ENCODE data around the gene AGMAT.

The AGMAT gene

DNA sequence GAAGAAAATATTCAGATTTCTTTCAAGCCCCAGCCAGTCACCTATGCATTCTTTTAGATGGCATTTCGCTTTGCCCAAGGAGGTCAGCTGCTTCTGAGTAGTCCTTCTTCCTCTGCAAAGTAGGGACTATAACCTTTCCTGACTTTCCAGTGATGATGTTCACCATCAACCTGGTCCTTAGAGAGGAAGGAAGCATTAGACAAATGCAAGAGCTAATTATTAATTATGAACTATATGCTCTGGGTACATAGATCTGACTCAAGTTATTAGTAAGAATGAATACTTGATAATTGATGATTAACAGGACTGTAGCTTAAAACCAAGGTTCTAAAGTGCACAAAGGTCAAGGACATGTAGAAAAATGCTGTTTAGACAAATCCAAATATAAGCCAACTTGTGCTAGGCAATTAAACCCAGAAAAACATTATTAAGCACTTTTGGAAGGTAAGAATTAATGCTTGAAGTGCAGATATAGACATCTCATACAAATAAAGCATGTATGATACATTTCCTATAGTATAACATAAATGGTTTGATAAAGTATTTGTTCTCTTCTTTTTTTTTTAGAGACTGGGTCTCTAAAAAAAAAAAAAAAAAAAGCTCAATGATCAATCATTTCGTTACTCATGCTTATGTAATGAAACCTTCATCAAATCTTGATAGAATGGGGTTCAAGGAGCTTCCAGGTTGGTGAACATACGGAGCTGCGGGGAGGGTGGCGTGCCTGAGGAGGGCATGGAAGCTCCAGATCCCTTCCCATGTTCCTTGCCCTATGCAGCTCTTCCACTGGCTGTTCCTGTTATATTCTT, 11.2 kb upstream of the AGMAT start:
- Mint-ChIP-seq H3K4me3 (no peak overlapping the region), H3K27ac (no peak overlapping the region)
- CTCF ChIA-PET: interaction anchor here (0.9 to 7.9 kb wide), 4 partner anchors 21 to 144 kb away, joined by 3 to 60 read pairs (median 4); partner anchors contain the start of gene TMEM82

DNA sequence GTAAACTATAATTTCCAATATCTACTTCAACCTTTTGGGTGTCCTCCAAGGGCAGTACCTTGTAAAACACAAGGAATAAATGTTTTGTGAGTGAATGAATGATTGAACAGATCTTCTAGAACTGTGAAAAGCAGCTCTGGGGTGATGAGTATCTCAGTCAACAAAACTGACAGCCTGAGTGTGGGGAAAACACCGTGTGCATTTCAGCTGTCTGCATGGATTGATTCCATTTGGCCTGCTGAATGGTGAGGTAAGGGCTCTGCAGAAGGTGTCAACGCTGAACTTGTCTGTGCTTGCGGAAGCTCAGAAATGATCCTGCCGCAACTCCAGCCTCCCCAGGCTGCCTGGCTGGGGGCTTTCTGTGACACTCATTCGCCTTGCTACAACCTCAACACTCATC, 7.4 kb upstream of the AGMAT start:
- H3K9me3 Mint-ChIP-seq: no peaks in the 10 kb centered on the region
- peaks cover 10% of the 10 kb centered on the region for H3K27me3 Mint-ChIP-seq
- no peak for DNase-seq
- peaks cover 13% of the 10 kb centered on the region for H3K36me3 Mint-ChIP-seq
- no peak overlapping the region for H3K27ac Mint-ChIP-seq
- H3K4me3 Mint-ChIP-seq: no peak overlapping the region
- peaks cover 4% of the 10 kb centered on the region for H3K4me1 Mint-ChIP-seq
- CTCF ChIA-PET: interaction anchor here (0.6 to 7.9 kb wide), 5 partner anchors 11 to 229 kb away, joined by 3 to 60 read pairs (median 4); partner anchors contain the start of gene TMEM82

More for the DNA sequence above, 11.2 kb upstream of the AGMAT start:
- H3K4me1 Mint-ChIP-seq: peaks cover 2% of the 10 kb centered on the region
- H3K9me3 Mint-ChIP-seq: no peaks in the 10 kb centered on the region
- DNase-seq: no peak
- H3K36me3 Mint-ChIP-seq: no peaks in the 10 kb centered on the region
- H3K27me3 Mint-ChIP-seq: peaks cover 27% of the 10 kb centered on the region

DNA sequence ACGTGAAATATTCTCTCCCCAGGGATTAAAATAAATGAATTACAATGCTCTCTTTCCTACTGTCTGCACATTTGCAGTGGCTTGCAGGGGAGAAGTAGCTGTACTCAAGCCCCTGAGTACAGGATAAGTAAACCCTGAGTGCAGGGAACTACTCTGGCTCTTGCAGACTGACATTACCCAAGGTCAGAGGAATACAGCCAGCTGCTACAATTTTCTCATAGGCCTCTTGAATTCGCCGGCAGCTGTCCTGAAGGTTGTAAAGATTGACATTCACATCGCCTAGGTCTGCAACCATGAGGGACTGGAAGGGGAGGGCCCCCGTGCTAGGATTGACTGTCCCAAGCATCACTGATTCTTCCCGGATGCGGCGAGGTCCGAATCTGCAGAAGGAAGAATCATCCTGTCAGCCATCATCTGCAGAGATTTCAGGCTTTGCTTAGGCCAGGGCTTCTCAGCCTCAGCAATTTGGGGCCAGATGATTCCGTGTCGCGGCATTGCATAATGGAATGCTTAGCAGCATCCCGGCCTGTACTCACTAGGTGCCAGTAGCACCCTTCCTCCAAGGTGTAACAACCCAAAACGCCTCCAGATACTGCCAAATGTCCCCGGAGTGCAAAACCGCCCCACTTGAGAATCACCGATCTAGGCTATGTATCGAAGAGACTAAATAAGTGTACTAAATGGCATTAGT, 1.7 kb downstream of the AGMAT start:
- H3K4me3 Mint-ChIP-seq: peak overlapping the region; percentile 73
- peaks cover 34% of the 10 kb centered on the region for H3K36me3 Mint-ChIP-seq
- CTCF ChIA-PET: interaction anchor here (0.6 kb wide), 1 partner anchor 8 kb away, joined by 5 read pairs; no protein-coding TSS in a partner anchor
- H3K9me3 Mint-ChIP-seq: no peaks in the 10 kb centered on the region
- no peak for DNase-seq
- H3K27me3 Mint-ChIP-seq: no peaks in the 10 kb centered on the region
- H3K4me1 Mint-ChIP-seq: peaks cover 57% of the 10 kb centered on the region
- peak overlapping the region; percentile 78 for H3K27ac Mint-ChIP-seq

DNA sequence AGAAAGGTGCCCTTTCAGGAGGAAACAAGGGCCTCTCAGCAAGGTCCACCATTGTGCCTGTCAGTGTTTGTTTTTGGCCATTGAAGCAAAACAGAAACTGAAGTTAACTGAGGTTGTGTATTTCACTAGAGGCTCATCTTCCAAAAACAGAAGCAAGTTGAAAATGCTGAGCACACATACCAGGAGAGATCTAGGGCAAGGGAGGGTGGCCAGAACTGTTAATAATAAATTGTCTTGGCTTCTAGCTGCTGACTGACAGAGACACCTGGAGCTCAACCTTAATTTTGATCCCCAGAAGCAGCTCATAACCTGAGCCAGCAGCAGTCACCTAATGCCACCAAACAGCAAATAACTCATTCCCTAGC, 5.2 kb downstream of the AGMAT start:
- H3K27me3 Mint-ChIP-seq: no peaks in the 10 kb centered on the region
- CTCF ChIA-PET: interaction anchor here (1.0 kb wide), 1 partner anchor 8 kb away, joined by 3 read pairs; no protein-coding TSS in a partner anchor
- no peaks in the 10 kb centered on the region for H3K9me3 Mint-ChIP-seq
- peak overlapping the region; percentile 60 for H3K4me3 Mint-ChIP-seq
- peaks cover 43% of the 10 kb centered on the region for H3K36me3 Mint-ChIP-seq
- H3K27ac Mint-ChIP-seq: peak overlapping the region; percentile 100
- DNase-seq: no peak
- peaks cover 58% of the 10 kb centered on the region for H3K4me1 Mint-ChIP-seq

DNA sequence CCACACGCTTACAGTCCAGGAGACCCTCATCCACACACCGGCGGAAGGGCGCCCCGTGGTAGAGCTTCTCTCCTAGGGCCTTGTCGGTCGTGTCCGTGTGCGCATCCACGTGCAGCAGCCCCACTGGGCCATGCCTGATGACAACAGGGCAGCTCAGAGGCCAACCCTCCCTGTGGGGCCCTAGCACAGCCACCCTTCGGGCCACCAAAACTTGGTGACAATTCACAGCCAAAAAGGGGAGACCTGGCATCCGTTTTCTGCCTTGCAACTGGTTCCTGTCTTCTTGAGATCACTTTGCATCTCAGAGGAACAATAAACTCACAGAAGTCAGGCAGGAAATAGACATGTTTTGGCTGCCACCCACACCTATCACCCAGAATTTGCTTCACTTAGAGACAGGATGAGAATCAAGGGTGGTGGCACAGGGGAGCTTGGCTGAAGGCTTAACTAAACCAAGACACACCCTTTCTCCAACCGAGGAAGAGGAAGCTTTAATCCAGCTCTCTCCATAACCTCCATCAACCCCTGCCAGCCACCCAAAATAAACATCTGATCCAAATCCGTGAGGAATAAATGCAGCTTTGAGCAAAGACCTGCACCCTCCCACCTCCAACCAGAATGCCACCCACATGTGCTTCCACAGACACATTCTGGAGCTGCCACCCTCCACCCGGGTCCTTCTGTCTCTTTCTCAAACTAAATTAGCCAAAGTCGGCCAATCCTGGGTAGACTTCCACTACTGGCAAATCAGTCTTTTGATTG, 5.7 kb downstream of the AGMAT start:
- Mint-ChIP-seq H3K27ac (peak overlapping the region; percentile 100), H3K4me1 (peaks cover 54% of the 10 kb centered on the region), H3K9me3 (no peaks in the 10 kb centered on the region), H3K4me3 (peak overlapping the region; percentile 60), H3K36me3 (peaks cover 49% of the 10 kb centered on the region), H3K27me3 (no peaks in the 10 kb centered on the region)
- DNase-seq: peak; percentile 65
- CTCF ChIA-PET: interaction anchor here (1.0 kb wide), 1 partner anchor 9 kb away, joined by 3 read pairs; no protein-coding TSS in a partner anchor

DNA sequence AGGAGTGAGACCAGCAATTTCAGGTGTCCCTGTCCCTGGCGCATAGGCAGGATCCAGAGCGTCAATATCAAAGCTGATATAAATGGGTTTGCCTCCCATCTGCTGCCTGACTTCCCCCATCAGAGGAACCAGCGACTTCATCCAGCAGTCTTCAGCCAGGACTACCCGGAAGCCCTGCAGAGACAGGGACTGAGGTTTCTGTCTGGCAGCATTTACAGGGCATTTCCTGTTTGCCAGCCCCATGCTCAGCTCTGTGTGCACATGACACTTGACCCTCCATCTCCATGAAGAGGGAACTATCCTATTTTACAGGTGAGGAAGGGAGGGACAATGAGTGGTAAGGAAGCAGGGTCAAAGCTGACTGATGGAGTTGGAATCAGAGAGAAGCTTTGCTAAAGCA, 7.2 kb downstream of the AGMAT start:
- peak overlapping the region; percentile 100 for H3K27ac Mint-ChIP-seq

DNA sequence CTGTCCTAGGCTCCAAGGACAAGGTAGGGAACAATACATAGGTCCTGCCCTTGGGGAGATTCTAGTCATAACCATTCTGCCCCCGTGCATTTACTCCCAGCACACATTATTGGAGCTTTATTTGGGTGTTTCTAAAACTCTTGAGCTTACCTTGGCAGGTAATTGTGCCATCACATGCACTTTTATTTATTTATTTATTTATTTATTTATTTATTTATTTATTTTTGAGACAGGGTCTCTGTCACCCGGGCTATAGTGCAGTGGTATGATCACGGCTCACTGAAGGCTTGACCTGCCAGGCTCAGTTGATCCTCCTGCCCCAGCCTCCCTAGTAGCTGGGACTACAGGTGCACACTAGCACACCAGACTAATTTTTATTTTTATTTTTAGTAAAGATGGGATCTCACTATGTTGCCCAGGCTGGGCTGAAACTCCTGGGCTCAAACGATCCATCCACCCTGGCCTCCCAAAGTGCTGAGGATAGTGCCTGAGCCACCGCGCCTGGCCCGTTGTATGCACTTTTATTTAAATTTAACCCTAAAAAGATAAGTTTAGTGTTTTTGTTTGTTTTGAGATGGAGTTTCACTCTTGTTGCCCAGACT, 9.2 kb downstream of the AGMAT start:
- H3K4me3 Mint-ChIP-seq: no peak overlapping the region
- CTCF ChIA-PET: no interaction called here
- no peak overlapping the region for H3K27ac Mint-ChIP-seq
- peaks cover 53% of the 10 kb centered on the region for H3K36me3 Mint-ChIP-seq
- H3K27me3 Mint-ChIP-seq: no peaks in the 10 kb centered on the region
- peaks cover 37% of the 10 kb centered on the region for H3K4me1 Mint-ChIP-seq
- no peak for DNase-seq
- no peaks in the 10 kb centered on the region for H3K9me3 Mint-ChIP-seq

More for the DNA sequence above, 7.2 kb downstream of the AGMAT start:
- CTCF ChIA-PET: no interaction called here
- peaks cover 53% of the 10 kb centered on the region for H3K36me3 Mint-ChIP-seq
- no peaks in the 10 kb centered on the region for H3K9me3 Mint-ChIP-seq
- peaks cover 41% of the 10 kb centered on the region for H3K4me1 Mint-ChIP-seq
- peak overlapping the region; percentile 60 for H3K4me3 Mint-ChIP-seq
- H3K27me3 Mint-ChIP-seq: no peaks in the 10 kb centered on the region
- DNase-seq: peak; percentile 52

DNA sequence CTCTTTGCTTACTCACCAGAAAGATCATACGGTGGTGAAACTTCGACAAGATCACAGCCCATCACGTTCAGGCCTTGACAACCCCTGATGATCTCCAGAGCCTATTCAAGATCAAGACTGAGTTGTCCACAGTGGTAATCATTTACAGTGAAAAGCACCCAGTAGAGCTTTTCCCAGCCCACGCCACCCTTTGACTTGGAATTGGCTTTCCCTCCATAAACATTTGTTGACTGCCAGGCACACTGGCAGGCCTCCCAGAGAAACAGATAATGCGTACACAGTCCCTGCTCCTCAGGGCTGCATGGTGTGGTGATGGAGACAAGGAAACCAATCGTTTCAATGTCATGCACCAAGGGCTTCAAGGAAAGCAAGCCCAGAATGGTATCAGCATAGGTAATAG, 10.1 kb downstream of the AGMAT start:
- H3K4me3 Mint-ChIP-seq: no peak overlapping the region
- H3K4me1 Mint-ChIP-seq: peaks cover 29% of the 10 kb centered on the region
- H3K36me3 Mint-ChIP-seq: peaks cover 58% of the 10 kb centered on the region
- no peaks in the 10 kb centered on the region for H3K9me3 Mint-ChIP-seq
- H3K27ac Mint-ChIP-seq: no peak overlapping the region
- DNase-seq: no peak
- no peaks in the 10 kb centered on the region for H3K27me3 Mint-ChIP-seq
- CTCF ChIA-PET: interaction anchor here (1.5 kb wide), 1 partner anchor 11 kb away, joined by 3 read pairs; no protein-coding TSS in a partner anchor

DNA sequence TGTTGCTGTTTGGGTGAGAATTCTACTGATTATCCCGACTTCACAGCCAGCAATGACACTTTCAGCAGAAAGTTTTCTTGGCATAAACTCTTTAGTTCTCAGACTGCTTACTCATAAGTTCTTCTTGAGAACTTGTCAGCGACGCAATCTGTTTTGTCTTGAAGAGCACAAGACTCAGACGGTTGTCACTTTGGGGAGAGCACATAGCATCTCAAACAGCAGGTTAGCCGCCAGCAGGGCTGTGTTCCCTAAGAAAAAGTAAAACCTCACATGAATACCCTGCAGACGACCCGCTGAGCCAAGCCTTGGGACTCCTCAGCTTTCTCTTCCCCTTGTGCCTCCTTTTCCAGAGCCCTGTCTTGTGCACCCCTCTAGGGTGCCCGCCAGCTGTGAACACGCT, 11.4 kb downstream of the AGMAT start:
- Mint-ChIP-seq H3K27ac (no peak overlapping the region), H3K4me3 (no peak overlapping the region), H3K27me3 (no peaks in the 10 kb centered on the region), H3K4me1 (peaks cover 16% of the 10 kb centered on the region), H3K36me3 (peaks cover 55% of the 10 kb centered on the region), H3K9me3 (no peaks in the 10 kb centered on the region)
- CTCF ChIA-PET: interaction anchor here (1.5 kb wide), 1 partner anchor 9 kb away, joined by 3 read pairs; no protein-coding TSS in a partner anchor
- no peak for DNase-seq

DNA sequence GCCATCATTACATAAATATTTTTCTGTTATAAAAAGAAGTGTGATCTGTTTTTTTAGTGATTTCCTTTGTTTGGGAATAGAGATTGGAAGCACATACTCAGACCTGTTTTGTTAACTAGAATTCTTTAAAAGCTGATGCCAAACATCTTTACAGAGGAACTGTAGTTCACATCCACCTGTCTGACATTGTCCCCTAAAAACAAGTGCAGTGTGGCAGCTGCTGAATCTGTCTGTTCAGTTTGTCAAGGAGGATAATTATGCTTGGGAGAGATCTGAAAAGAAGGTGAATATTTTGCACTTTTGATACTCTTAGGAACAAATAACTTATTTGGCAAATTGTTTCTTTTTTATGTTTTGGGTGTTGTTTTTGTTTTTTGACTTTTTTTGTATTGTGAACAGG, 13.6 kb downstream of the AGMAT start:
- Mint-ChIP-seq H3K4me3 (no peak overlapping the region), H3K27ac (no peak overlapping the region), H3K36me3 (peaks cover 61% of the 10 kb centered on the region), H3K9me3 (no peaks in the 10 kb centered on the region), H3K4me1 (no peaks in the 10 kb centered on the region), H3K27me3 (no peaks in the 10 kb centered on the region)
- CTCF ChIA-PET: no interaction called here
- no peak for DNase-seq

DNA sequence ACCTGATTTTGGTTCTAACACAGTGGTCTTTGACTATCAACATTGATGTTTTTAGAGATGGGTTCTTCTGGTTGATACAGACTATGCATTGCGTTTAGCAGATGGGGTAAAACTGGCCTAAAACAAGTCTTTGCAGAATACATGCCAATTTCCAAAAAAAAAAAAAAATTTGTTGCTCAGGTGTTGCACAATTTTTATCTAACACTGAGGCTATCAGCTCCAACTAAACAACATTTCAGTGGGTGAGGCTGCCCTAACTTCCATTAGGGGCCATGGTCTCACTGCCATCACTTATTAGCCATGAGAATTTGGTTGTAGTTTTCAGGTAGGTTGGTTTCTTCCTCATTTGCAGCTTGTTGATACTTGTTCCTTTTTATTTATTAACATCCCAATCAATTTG, 14.0 kb downstream of the AGMAT start:
- CTCF ChIA-PET: no interaction called here
- Mint-ChIP-seq H3K27ac (no peak overlapping the region), H3K36me3 (peaks cover 64% of the 10 kb centered on the region)

DNA sequence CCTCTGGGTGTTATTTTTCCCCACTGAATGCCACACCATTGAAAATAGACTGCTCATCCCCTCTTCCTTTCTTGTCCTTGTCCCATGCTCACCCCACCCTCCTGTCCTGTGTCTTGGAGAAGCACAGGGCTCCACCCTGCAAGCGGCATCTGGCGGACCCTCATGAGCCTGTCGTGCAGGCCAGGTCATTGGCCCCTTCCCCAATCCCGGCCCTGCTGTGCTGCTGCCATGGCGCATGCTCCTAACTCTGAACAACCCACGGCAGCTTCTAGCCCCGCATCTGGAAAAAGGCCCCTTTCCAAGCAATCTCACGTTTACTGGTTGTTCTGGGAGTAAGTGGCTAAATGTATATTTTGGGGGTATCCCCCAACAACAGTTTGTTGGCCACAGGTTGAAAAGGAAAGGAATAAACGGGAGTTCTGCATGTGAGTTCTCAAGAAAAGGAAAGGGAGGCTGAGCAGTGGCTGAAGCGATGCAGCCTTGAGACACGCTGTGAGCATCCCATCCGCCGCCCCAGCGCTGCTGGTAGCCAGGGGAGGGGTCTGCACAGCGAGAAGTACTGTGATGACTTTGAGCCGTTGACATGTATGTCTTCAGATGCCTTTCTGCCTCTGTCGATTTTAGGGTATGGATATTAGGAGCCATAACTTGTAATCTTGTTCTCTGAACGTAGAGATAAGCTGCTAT, 16.3 kb downstream of the AGMAT start:
- DNase-seq: no peak
- CTCF ChIA-PET: no interaction called here
- H3K27me3 Mint-ChIP-seq: no peaks in the 10 kb centered on the region
- H3K27ac Mint-ChIP-seq: peak overlapping the region; percentile 80
- no peak overlapping the region for H3K4me3 Mint-ChIP-seq
- peaks cover 61% of the 10 kb centered on the region for H3K36me3 Mint-ChIP-seq
- no peaks in the 10 kb centered on the region for H3K9me3 Mint-ChIP-seq
- H3K4me1 Mint-ChIP-seq: no peaks in the 10 kb centered on the region

More for the DNA sequence above, 14.0 kb downstream of the AGMAT start:
- Mint-ChIP-seq H3K9me3 (no peaks in the 10 kb centered on the region), H3K4me1 (no peaks in the 10 kb centered on the region), H3K27me3 (no peaks in the 10 kb centered on the region), H3K4me3 (no peak overlapping the region)
- DNase-seq: no peak

DNA sequence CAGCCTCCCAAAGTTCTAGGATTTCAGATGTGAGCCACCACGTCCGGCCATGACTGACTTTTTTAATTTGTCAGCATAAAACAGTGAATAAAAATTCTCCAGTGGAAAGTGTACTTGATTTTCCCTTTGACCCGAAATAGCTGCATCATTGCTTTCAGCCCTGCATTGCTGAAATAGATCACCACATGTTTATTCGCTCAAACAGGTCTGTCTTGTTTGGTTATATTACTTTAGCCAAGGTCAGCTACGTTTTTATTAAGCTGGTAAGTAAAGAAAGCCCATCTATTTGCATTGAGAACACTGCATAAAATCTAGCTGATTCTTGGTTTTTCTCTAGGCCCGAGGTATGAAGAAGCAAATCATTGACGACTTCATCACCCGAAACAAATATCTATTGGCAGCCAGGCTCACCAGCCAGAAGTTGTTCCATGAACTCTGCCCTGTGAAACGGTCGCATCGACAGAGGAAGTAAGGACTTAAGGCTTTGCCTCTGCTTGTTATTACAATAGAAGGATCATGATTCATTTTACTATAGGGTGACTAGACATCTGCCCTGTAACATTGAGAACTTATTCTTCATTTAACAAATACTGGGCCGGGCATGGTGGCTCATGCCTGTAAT, 25.6 kb downstream of the AGMAT start:
- no peak overlapping the region for H3K4me3 Mint-ChIP-seq
- no peaks in the 10 kb centered on the region for H3K4me1 Mint-ChIP-seq
- peaks cover 16% of the 10 kb centered on the region for H3K36me3 Mint-ChIP-seq
- no peak overlapping the region for H3K27ac Mint-ChIP-seq
- no peaks in the 10 kb centered on the region for H3K27me3 Mint-ChIP-seq
- DNase-seq: no peak
- H3K9me3 Mint-ChIP-seq: no peaks in the 10 kb centered on the region
- CTCF ChIA-PET: no interaction called here

Measured in activated naive CD4-positive, alpha-beta T cell treated with anti-CD3 and anti-CD28 coated beads, Interleukin-2, amount 10 ng/mL, durations not matched to agents 7 days and 5 days (primary cell).